Smooth muscle cell (in vitro differentiated cells): ENCODE data around the gene POU6F2. TPM values are rescaled to one million over a fixed set of nuclear protein-coding genes. Genes with fewer than 3 reads are reported as not detected.

ENCODE experiments used
- DNase-seq: peaks from one replicate; lab custom pipeline; 2025; ENCODE audit not compliant: unreplicated experiment; lab: John Stamatoyannopoulos, UW
- H2AFZ ChIP-seq: fragments of 200-600 bp; sonication (generic); 2 replicates; pipeline ENCODE4 v1.6.0; 2016; ENCODE audit warnings: antibody characterized with exemption, low read depth, mild to moderate bottlenecking
- H3F3A ChIP-seq: fragments of 200-600 bp; sonication (generic); 2 replicates; pipeline ENCODE4 v1.6.0; 2017; ENCODE audit warnings: antibody characterized with exemption, low read depth
- H3K27ac ChIP-seq: fragments of 200-600 bp; sonication (generic); 2 replicates; pipeline ENCODE4 v1.5.1; 2016; ENCODE audit warnings: low read depth, mild to moderate bottlenecking
- H3K27me3 ChIP-seq: fragments of 200-600 bp; sonication (generic); 2 replicates; pipeline ENCODE4 v1.6.1; 2016; ENCODE audit warnings: low read depth, mild to moderate bottlenecking
- H3K36me3 ChIP-seq: fragments of 200-600 bp; sonication (generic); 2 replicates; pipeline ENCODE4 v1.5.1; 2016; ENCODE audit warnings: low read depth
- H3K4me1 ChIP-seq: fragments of 200-600 bp; sonication (generic); 2 replicates; pipeline ENCODE4 v1.5.1; 2016; ENCODE audit warnings: low read depth
- H3K4me2 ChIP-seq: fragments of 200-600 bp; sonication (generic); 2 replicates; pipeline ENCODE4 v1.6.0; 2016; ENCODE audit warnings: mild to moderate bottlenecking
- H3K4me3 ChIP-seq: fragments of 200-600 bp; sonication (generic); 2 replicates; pipeline ENCODE4 v1.5.1; 2016; ENCODE audit warnings: mild to moderate bottlenecking
- H3K79me2 ChIP-seq: fragments of 200-600 bp; sonication (generic); 2 replicates; pipeline ENCODE4 v1.6.0; 2016; ENCODE audit warnings: low read depth, mild to moderate bottlenecking
- H3K9ac ChIP-seq: fragments of 200-600 bp; sonication (generic); 2 replicates; pipeline ENCODE4 v1.6.0; 2016; ENCODE audit warnings: low read depth
- H3K9me3 ChIP-seq: fragments of 200-600 bp; sonication (generic); replicated peaks from 2 replicates; pipeline ENCODE4 v1.5.1; 2016; ENCODE audit warnings: low read depth
- H4K20me1 ChIP-seq: fragments of 200-600 bp; sonication (generic); 2 replicates; pipeline ENCODE4 v1.6.0; 2016; ENCODE audit warnings: low read depth
- WGBS: methylation state at CpG from one replicate; pipeline ENCODE4 v1.1.7; 2016; ENCODE audit warnings: low lambda C conversion rate; 5-methylcytosine and 5-hydroxymethylcytosine counted together
- polyA plus RNA-seq: library from polyadenylated mRNA; unstranded; fragments of >200 nt; fragmentation: Nextera tagmentation; extraction: Ambion mirVana; gene quantifications from 2 replicates; pipeline ENCODE4 v1.2.1, GENCODE V29; 2016
- total RNA-seq: library from RNA; depleted of rRNA; stranded (reverse); fragments of >200 nt; gene quantifications from 2 replicates; pipeline ENCODE4 v1.2.3, GENCODE V29; 2014
- TF ChIP-seq, protein P1 (sequence below): fragments of 200-600 bp; sonication (generic); IDR thresholded peaks from 2 replicates; pipeline ENCODE4 v1.5.1; 2017; ENCODE audit warnings: borderline replicate concordance, mild to moderate bottlenecking, antibody characterized with exemption; ENCODE audit not compliant: insufficient read depth, poor library complexity, severe bottlenecking

Gene POU6F2
- total and polyA plus RNA-seq, 2 experiments from 2014 or later, result 1.2 TPM

DNA sequence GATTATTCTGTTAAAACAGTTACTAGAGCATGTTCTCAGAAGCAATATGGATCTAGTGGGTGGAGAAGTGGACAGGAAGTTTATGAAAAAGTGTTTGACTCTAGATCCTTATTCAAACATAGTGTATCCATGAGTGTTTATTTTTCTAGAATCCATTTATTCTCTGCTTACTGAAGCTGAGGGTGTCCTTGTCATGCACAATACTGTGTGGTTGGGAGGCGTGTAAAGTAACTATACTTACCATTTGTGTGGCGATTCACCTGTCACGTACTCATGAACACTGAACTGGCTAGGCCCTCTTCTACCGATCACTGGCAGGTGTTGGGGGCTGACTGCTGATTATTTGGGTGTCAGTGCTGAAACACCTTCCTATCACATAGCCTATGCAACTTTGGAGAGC lies 74.0 kb downstream of the POU6F2 start:
- Histone ChIP-seq H2AFZ (no peak overlapping the region), H3K9me3 (peaks cover 7% of the 10 kb centered on the region), H3K27ac (no peak overlapping the region), H3K27me3 (no peaks in the 10 kb centered on the region), H3K79me2 (no peaks in the 10 kb centered on the region), H3K4me3 (no peak overlapping the region), H3K4me2 (no peak overlapping the region), H3K4me1 (peaks cover 3% of the 10 kb centered on the region), H3K9ac (no peak overlapping the region), H3F3A (no peaks in the 10 kb centered on the region), H4K20me1 (no peaks in the 10 kb centered on the region), H3K36me3 (no peaks in the 10 kb centered on the region)
- TF ChIP-seq, protein P1, sequence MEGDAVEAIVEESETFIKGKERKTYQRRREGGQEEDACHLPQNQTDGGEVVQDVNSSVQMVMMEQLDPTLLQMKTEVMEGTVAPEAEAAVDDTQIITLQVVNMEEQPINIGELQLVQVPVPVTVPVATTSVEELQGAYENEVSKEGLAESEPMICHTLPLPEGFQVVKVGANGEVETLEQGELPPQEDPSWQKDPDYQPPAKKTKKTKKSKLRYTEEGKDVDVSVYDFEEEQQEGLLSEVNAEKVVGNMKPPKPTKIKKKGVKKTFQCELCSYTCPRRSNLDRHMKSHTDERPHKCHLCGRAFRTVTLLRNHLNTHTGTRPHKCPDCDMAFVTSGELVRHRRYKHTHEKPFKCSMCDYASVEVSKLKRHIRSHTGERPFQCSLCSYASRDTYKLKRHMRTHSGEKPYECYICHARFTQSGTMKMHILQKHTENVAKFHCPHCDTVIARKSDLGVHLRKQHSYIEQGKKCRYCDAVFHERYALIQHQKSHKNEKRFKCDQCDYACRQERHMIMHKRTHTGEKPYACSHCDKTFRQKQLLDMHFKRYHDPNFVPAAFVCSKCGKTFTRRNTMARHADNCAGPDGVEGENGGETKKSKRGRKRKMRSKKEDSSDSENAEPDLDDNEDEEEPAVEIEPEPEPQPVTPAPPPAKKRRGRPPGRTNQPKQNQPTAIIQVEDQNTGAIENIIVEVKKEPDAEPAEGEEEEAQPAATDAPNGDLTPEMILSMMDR, result no peak
- WGBS, result 96% methylated on average over 4 of the region's 4 CpGs
- DNase-seq, result no peak

DNA sequence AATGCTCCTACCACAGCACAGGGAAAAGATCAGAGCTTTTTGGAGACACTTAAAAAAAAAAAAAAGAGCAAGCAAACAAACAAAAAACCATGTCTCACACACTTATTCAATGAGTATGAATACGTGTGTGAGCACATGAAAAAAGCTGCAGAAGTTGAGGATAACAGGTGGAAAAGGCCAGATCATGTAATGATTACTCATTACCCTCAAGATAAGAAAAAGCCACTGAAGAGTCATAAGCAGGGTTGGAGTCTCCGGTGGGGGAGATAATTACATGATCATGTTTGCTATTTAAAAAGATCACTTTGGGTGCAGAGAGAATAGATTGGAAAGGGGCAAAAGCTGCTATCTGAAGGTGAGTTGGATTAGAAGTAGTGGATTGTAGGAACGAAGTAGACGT lies 77.0 kb downstream of the POU6F2 start:
- TF ChIP-seq, protein P1, result no peak
- H3K9me3 ChIP-seq, result peaks cover 7% of the 10 kb centered on the region
- H3K4me1 ChIP-seq, result peaks cover 3% of the 10 kb centered on the region
- no peaks in the 10 kb centered on the region for H3K27me3 ChIP-seq
- no peak for DNase-seq
- H3F3A ChIP-seq, result no peaks in the 10 kb centered on the region
- H3K9ac ChIP-seq, result no peak overlapping the region
- no peak overlapping the region for H2AFZ ChIP-seq
- no peak overlapping the region for H3K27ac ChIP-seq
- H4K20me1 ChIP-seq, result no peaks in the 10 kb centered on the region
- no peaks in the 10 kb centered on the region for H3K79me2 ChIP-seq
- WGBS, result 64% methylated on average over 4 of the region's 4 CpGs
- no peak overlapping the region for H3K4me2 ChIP-seq
- H3K4me3 ChIP-seq, result no peak overlapping the region
- no peaks in the 10 kb centered on the region for H3K36me3 ChIP-seq

DNA sequence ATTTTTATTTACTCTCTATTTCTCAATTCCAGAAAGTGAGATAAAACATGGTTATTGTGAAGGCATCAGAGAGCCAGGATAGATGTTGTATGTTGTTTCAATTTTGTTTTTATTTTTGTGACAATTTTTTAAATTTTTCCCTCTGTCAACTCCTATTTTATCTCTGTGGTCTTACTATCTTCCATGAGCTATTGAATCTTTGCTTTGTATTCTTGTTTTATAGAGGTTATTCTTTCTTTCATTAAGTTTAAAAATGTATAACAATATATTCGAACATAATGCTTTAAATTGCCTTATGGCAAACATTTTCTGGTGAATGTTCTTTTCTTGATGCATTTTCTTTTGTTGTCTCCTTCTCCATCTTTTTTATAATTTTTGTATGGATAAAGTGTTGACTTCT lies 78.4 kb downstream of the POU6F2 start:
- DNase-seq, result no peak
- Histone ChIP-seq H3K4me2 (no peak overlapping the region), H3K79me2 (no peaks in the 10 kb centered on the region), H3K9ac (no peak overlapping the region), H3K4me1 (peaks cover 3% of the 10 kb centered on the region), H3K27ac (no peak overlapping the region), H3K4me3 (no peak overlapping the region), H3K36me3 (no peaks in the 10 kb centered on the region), H4K20me1 (no peaks in the 10 kb centered on the region), H3K27me3 (no peaks in the 10 kb centered on the region), H3K9me3 (peaks cover 7% of the 10 kb centered on the region), H2AFZ (no peak overlapping the region), H3F3A (no peaks in the 10 kb centered on the region)
- WGBS, result 89% methylated on average over 1 of the region's 1 CpG
- TF ChIP-seq, protein P1, result no peak

DNA sequence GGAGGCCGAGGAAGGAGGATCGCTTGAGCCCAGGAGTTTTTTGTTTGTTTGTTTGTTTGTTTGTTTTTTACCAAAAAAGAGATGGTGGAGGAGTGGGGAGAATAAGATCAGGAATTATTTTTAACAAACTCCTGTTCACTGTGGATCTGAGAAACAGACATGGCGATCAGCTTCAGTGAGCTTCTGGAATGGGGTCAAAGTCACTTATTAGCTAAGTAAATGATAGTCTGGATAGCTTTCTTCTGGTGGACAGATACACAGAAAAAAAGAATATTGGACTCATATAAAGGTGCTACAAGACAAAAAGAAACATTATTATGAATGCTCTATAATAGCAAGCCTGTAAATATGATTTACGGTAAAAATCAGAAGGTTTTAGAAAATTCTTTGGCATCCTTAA lies 85.1 kb downstream of the POU6F2 start:
- no peak overlapping the region for H3K9ac ChIP-seq
- WGBS, result 83% methylated on average over 4 of the region's 4 CpGs

More for the DNA sequence above, 85.1 kb downstream of the POU6F2 start:
- peaks cover 8% of the 10 kb centered on the region for H3K4me1 ChIP-seq
- H3F3A ChIP-seq, result no peaks in the 10 kb centered on the region
- no peaks in the 10 kb centered on the region for H3K27me3 ChIP-seq
- no peak overlapping the region for H3K4me3 ChIP-seq
- TF ChIP-seq, protein P1, result no peak
- no peaks in the 10 kb centered on the region for H3K79me2 ChIP-seq
- no peak for DNase-seq
- no peaks in the 10 kb centered on the region for H3K36me3 ChIP-seq
- H4K20me1 ChIP-seq, result no peaks in the 10 kb centered on the region
- H3K4me2 ChIP-seq, result no peak overlapping the region
- H3K27ac ChIP-seq, result no peak overlapping the region
- no peak overlapping the region for H2AFZ ChIP-seq
- H3K9me3 ChIP-seq, result no peaks in the 10 kb centered on the region
